Lower leg skin (tissue), 3 donors: Measurements from ENCODE around the gene HAPLN2.

Source experiments
- POLR2A ChIP-seq, 2 donors: fragments of 450-650 bp; IDR thresholded peaks; one replicate each; pipeline ENCODE4 v1.6.1; 2016 to 2017; ENCODE audit warnings: antibody characterized with exemption in 2 of 2, mild to moderate bottlenecking in 1 of 2, moderate library complexity in 1 of 2
- TF ChIP-seq, protein P1 (sequence below), 3 donors: fragments of 450-650 bp; IDR thresholded peaks; one replicate each; pipeline ENCODE4 v1.5.1; 2016; ENCODE audit warnings: antibody characterized with exemption in 3 of 3, mild to moderate bottlenecking in 3 of 3, moderate library complexity in 2 of 3

GRCh38 chr1:156629823-156630449 lies 10.7 kb downstream of the HAPLN2 start:
- no peak for TF ChIP-seq POLR2A (IDR thresholded peaks at IDR 0.05)
- TF ChIP-seq, protein P1, sequence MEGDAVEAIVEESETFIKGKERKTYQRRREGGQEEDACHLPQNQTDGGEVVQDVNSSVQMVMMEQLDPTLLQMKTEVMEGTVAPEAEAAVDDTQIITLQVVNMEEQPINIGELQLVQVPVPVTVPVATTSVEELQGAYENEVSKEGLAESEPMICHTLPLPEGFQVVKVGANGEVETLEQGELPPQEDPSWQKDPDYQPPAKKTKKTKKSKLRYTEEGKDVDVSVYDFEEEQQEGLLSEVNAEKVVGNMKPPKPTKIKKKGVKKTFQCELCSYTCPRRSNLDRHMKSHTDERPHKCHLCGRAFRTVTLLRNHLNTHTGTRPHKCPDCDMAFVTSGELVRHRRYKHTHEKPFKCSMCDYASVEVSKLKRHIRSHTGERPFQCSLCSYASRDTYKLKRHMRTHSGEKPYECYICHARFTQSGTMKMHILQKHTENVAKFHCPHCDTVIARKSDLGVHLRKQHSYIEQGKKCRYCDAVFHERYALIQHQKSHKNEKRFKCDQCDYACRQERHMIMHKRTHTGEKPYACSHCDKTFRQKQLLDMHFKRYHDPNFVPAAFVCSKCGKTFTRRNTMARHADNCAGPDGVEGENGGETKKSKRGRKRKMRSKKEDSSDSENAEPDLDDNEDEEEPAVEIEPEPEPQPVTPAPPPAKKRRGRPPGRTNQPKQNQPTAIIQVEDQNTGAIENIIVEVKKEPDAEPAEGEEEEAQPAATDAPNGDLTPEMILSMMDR (IDR thresholded peaks at IDR 0.05) = no peak
